ENCODE results near the gene FGD3. TPM values are rescaled to one million over a fixed set of nuclear protein-coding genes. Genes with fewer than 3 reads are reported as not detected.

FGD3 gene
- total and polyA plus RNA-seq, 9 of the 15 experiments (the other 6 are each of a cell fraction or from before 2014, with no cell fraction given) = 0.07 to 1.3 (median 0.29) TPM

DNA sequence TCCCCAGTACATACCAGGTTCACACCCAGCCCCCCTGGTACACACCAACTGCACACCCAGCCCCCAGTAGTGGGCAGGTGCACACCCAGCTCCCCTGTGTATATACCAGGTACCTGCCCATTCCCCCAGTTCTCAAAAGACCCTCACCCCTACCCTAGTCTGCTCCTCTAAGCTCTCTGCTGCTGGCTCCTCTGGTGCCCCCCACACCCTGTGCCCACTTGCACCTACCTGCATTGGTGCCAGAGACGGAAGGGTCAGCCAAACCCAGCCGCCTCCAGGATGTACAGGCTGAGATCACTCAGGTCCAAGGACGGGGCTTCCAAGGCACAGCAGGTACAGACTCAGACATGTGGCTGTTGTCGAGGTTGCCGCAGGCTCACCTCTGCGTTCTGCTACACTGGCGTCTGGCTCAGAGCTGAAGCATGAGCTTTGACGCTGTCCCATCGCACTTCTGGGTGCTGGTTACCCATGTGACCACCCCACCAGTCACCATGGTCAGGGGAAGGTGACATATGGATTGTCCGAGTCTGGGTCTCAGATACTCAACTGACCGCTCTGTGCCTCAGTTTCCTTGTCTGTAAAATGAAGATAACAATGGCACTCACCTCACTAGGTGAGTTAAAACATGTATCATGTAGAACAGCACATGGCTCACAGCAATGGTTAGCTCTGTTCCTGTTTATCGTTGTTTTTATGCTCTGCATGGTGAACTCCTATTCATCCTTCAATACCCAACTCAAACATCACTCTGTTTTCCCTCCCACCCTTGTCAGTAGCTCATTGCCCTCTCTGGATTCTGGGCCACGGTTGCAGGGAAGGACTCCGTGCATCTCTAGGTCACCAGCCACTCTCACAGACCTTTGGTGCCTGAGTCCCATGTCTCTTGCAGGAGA is 65.9 kb downstream of the FGD3 start:
- no TSS peak for BruUV-seq (replicated peaks)
- H3K9ac ChIP-seq (ENCODE audit: insufficient read depth in 1 of 2, low read depth in 2 of 2, low read length in 2 of 2) = no peak overlapping the region
- no peaks in the 10 kb centered on the region; a peak in 1 of 5 replicates for H3K4me1 ChIP-seq (replicated peaks in 1 of 2; ENCODE audit: control insufficient read depth in 2 of 2, insufficient read depth in 2 of 2, low read length in 2 of 2)
- H3K4me3 ChIP-seq = no peak overlapping the region
- peaks cover 7% of the 10 kb centered on the region; the same call in 1 of the 2 replicates for H4K20me1 ChIP-seq (replicated peaks; ENCODE audit: control insufficient read depth, insufficient read depth, low read length)
- H3K36me3 ChIP-seq (ENCODE audit: control insufficient read depth, insufficient read depth, low read length) = no peaks in the 10 kb centered on the region
- no peak for FAIRE-seq
- intact Hi-C loops (cut with micrococcal nuclease) (no loop called here), in situ Hi-C loops (cut with MboI) (loop anchor here (25.0 kb wide), 1 partner anchor 299 kb away; no protein-coding TSS in a partner anchor)
- no peaks in the 10 kb centered on the region for H3K9me1 ChIP-seq (ENCODE audit: control insufficient read depth, insufficient read depth, low read length)
- H3K27me3 ChIP-seq (ENCODE audit: control insufficient read depth in 2 of 2, insufficient read depth in 2 of 2, low read length in 2 of 2) = peaks cover 24 to 69% of the 10 kb centered on the region in 2 experiments; a peak in 4 of 5 replicates
- ATAC-seq = no peak
- H3K4me2 ChIP-seq (ENCODE audit: insufficient read depth, low read length) = no peak overlapping the region
- ChIA-PET POLR2A (interaction anchor here (0.6 kb wide), 1 partner anchor 218 kb away, joined by 3 read pairs; no protein-coding TSS in a partner anchor), CTCF (ENCODE audit: low intra/inter-chr PET ratio) (no interaction called here)
- H2AFZ ChIP-seq (ENCODE audit: low read depth, low read length) = no peak overlapping the region
- TF ChIP-seq HIVEP1 (CRISPR knock-in tag; IDR thresholded peaks at IDR 0.05) (no peak), HDAC8 (tag; IDR thresholded peaks at IDR 0.05) (no peak), ZFP36 (IDR thresholded peaks at IDR 0.05; ENCODE audit: low read depth, low read length, partially characterized antibody) (no peak), CREB1 (IDR thresholded peaks at IDR 0.05) (no peak), CREB1 (CRISPR knock-in tag; IDR thresholded peaks at IDR 0.05) (no peak), NUFIP1 (IDR thresholded peaks at IDR 0.05; ENCODE audit: partially characterized antibody) (no peak), EHMT2 (IDR thresholded peaks at IDR 0.05) (no peak)
- TF ChIP-seq, protein P1, sequence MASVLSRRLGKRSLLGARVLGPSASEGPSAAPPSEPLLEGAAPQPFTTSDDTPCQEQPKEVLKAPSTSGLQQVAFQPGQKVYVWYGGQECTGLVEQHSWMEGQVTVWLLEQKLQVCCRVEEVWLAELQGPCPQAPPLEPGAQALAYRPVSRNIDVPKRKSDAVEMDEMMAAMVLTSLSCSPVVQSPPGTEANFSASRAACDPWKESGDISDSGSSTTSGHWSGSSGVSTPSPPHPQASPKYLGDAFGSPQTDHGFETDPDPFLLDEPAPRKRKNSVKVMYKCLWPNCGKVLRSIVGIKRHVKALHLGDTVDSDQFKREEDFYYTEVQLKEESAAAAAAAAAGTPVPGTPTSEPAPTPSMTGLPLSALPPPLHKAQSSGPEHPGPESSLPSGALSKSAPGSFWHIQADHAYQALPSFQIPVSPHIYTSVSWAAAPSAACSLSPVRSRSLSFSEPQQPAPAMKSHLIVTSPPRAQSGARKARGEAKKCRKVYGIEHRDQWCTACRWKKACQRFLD (CRISPR knock-in tag; IDR thresholded peaks at IDR 0.05) = no peak
- TF ChIP-seq, protein P2, sequence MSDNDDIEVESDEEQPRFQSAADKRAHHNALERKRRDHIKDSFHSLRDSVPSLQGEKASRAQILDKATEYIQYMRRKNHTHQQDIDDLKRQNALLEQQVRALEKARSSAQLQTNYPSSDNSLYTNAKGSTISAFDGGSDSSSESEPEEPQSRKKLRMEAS (CRISPR knock-in tag; IDR thresholded peaks at IDR 0.05) = no peak
- TF ChIP-seq, protein P3, sequence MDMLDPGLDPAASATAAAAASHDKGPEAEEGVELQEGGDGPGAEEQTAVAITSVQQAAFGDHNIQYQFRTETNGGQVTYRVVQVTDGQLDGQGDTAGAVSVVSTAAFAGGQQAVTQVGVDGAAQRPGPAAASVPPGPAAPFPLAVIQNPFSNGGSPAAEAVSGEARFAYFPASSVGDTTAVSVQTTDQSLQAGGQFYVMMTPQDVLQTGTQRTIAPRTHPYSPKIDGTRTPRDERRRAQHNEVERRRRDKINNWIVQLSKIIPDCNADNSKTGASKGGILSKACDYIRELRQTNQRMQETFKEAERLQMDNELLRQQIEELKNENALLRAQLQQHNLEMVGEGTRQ (CRISPR knock-in tag; IDR thresholded peaks at IDR 0.05) = no peak
- no peaks in the 10 kb centered on the region for H3K9me3 ChIP-seq (replicated peaks; ENCODE audit: control insufficient read depth, insufficient read depth, low read depth, low read length)
- no peak for DNase-seq (ENCODE audit: extremely low read depth in 1 of 4, low spot score in 3 of 4)
- no peak overlapping the region for H3K27ac ChIP-seq (ENCODE audit: extremely low read depth, low read depth, low read length)
- WGBS (ENCODE audit: insufficient coverage, low coverage, missing lambda C conversion rate) = 0% methylated on average over 14 of the region's 14 CpGs
- no peaks in the 10 kb centered on the region for H3K79me2 ChIP-seq (ENCODE audit: control insufficient read depth, insufficient read depth, low read length)

Data from K562 (cell line).